DOHH2 (cell line): ENCODE results near the gene RNF145.

Experiments
- H3F3A ChIP-seq: fragments of 200-600 bp; sonication (generic), shearing (Covaris generic); 2 replicates; pipeline ENCODE4 v1.6.0; 2016; ENCODE audit warnings: antibody characterized with exemption, mild to moderate bottlenecking; ENCODE audit not compliant: control insufficient read depth, insufficient read depth
- H3K27ac ChIP-seq: fragments of 200-600 bp; sonication (generic); 2 replicates; pipeline ENCODE4 v1.5.1; 2014; ENCODE audit warnings: low read depth, mild to moderate bottlenecking, low read length, moderate library complexity
- H3K27me3 ChIP-seq: fragments of 200-600 bp; sonication (generic); 2 replicates; pipeline ENCODE4 v1.6.1; 2014; ENCODE audit warnings: mild to moderate bottlenecking, low read length, mixed read lengths; ENCODE audit not compliant: control insufficient read depth
- H3K36me3 ChIP-seq: fragments of 200-600 bp; sonication (generic); 2 replicates; pipeline ENCODE4 v1.6.1; 2014; ENCODE audit warnings: mild to moderate bottlenecking, low read length, moderate library complexity, mixed read lengths; ENCODE audit not compliant: control insufficient read depth
- H3K4me1 ChIP-seq: fragments of 200-600 bp; sonication (generic); 2 replicates; pipeline ENCODE4 v1.6.1; 2014; ENCODE audit warnings: mild to moderate bottlenecking, low read length, mixed read lengths; ENCODE audit not compliant: control insufficient read depth
- H3K4me2 ChIP-seq: fragments of 200-600 bp; sonication (generic); 2 replicates; pipeline ENCODE4 v1.6.0; 2014; ENCODE audit warnings: mild to moderate bottlenecking, low read length, moderate library complexity
- H3K4me3 ChIP-seq: fragments of 200-600 bp; sonication (generic); 2 replicates; pipeline ENCODE4 v1.5.1; 2014; ENCODE audit warnings: mild to moderate bottlenecking, low read length, mixed read lengths
- H3K79me2 ChIP-seq: fragments of 200-600 bp; sonication (generic); 2 replicates; pipeline ENCODE4 v1.6.1; 2014; ENCODE audit warnings: mild to moderate bottlenecking, low read length, mixed read lengths; ENCODE audit not compliant: control insufficient read depth
- H3K9me2 ChIP-seq: fragments of 200-600 bp; sonication (generic); replicated peaks from 2 replicates; pipeline ENCODE4 v1.6.1; 2014; ENCODE audit warnings: mild to moderate bottlenecking, low read length, mixed read lengths; ENCODE audit not compliant: control insufficient read depth
- H3K9me3 ChIP-seq: fragments of 200-600 bp; sonication (generic); 2 replicates; pipeline ENCODE4 v1.6.1; 2014; ENCODE audit warnings: antibody characterized with exemption, low read length, mixed read lengths; ENCODE audit not compliant: control insufficient read depth, insufficient read depth
- H4K20me1 ChIP-seq: fragments of 200-600 bp; sonication (generic); 2 replicates; pipeline ENCODE4 v1.6.0; 2014; ENCODE audit warnings: low read depth, mild to moderate bottlenecking, antibody characterized with exemption, low read length, moderate library complexity; ENCODE audit not compliant: control insufficient read depth, insufficient read depth
- CTCF ChIP-seq: fragments of 200-600 bp; sonication (generic); IDR thresholded peaks from one replicate; pipeline ENCODE4 v1.5.1; 2014; ENCODE audit warnings: antibody characterized with exemption, mild to moderate bottlenecking, low read depth, low read length; ENCODE audit not compliant: poor library complexity, severe bottlenecking
- EZH2phosphoT487 ChIP-seq: fragments of 200-600 bp; sonication (generic); IDR thresholded peaks from 2 replicates; pipeline ENCODE4 v1.6.1; 2017; ENCODE audit warnings: borderline replicate concordance, mild to moderate bottlenecking, antibody characterized with exemption, low read length, moderate library complexity, mixed read lengths

Gene RNF145

DNA sequence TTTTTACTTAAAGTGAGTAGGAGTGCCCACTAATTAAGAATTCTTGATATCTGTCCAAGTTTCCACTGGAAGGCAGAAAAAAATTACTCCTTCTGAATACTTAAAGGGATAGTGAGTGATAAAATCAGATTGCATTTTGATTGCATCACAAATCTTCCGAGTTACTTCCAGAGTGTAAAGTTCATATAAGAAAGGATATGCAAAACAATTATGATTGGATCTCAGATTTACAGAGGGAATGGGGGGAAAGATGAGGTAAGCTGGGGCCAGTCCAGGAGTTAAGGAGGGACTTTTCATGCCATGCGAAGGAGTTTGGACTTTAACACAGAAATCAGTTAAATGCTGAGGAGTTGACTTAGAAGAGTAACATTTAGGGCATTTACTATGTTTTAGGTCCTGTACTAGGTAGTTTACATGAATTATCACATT is 9.3 kb upstream of the RNF145 start:
- TF ChIP-seq EZH2phosphoT487 = no peak
- no peak for TF ChIP-seq CTCF
- Histone ChIP-seq H3K79me2 (no peaks in the 10 kb centered on the region), H4K20me1 (no peaks in the 10 kb centered on the region), H3F3A (no peaks in the 10 kb centered on the region), H3K27me3 (no peaks in the 10 kb centered on the region), H3K9me3 (no peaks in the 10 kb centered on the region), H3K4me1 (no peaks in the 10 kb centered on the region), H3K36me3 (no peaks in the 10 kb centered on the region), H3K27ac (no peak overlapping the region), H3K9me2 (no peaks in the 10 kb centered on the region), H3K4me2 (no peak overlapping the region), H3K4me3 (no peak overlapping the region)

- Histone ChIP-seq H3K36me3 (no peaks in the 10 kb centered on the region), H3K27me3 (no peaks in the 10 kb centered on the region), H3K4me2 (no peak overlapping the region), H3K4me3 (no peak overlapping the region), H3F3A (no peaks in the 10 kb centered on the region), H3K79me2 (no peaks in the 10 kb centered on the region), H4K20me1 (no peaks in the 10 kb centered on the region), H3K9me2 (no peaks in the 10 kb centered on the region), H3K9me3 (no peaks in the 10 kb centered on the region), H3K4me1 (no peaks in the 10 kb centered on the region), H3K27ac (no peak overlapping the region)
- no peak for TF ChIP-seq EZH2phosphoT487
- no peak for TF ChIP-seq CTCF
Observed at GRCh38 chr5:159217236-159217635, 7.9 kb upstream of the RNF145 start.

DNA sequence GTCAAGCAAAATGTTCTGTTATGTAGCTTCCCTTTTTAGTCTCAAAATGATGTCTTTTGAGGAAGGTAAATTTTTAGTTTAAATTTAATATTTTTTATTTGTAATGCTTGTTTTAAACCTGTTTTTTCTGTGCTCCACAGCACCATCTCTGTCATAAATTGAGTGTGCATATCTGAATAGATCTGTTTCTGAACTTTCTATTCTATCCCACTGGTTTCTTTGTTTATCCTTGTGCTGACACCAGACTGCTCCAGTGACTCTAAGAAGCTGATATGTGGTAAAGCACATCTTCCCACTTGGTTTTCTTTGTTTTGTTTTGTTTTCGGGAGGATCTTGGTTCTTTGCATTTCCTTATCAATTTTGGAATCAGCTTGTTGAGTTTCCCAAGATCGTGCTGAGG is 7.1 kb upstream of the RNF145 start:
- Histone ChIP-seq H4K20me1 (no peaks in the 10 kb centered on the region), H3K36me3 (no peaks in the 10 kb centered on the region), H3K9me3 (no peaks in the 10 kb centered on the region), H3K4me2 (no peak overlapping the region), H3K4me1 (peaks cover 7% of the 10 kb centered on the region), H3F3A (no peaks in the 10 kb centered on the region), H3K4me3 (no peak overlapping the region), H3K9me2 (no peaks in the 10 kb centered on the region), H3K27ac (no peak overlapping the region), H3K79me2 (no peaks in the 10 kb centered on the region), H3K27me3 (no peaks in the 10 kb centered on the region)
- TF ChIP-seq EZH2phosphoT487 (no peak), CTCF (no peak)

- Histone ChIP-seq H3K4me1 (peaks cover 11% of the 10 kb centered on the region), H3K9me2 (no peaks in the 10 kb centered on the region), H3K4me3 (no peak overlapping the region), H4K20me1 (no peaks in the 10 kb centered on the region), H3K9me3 (no peaks in the 10 kb centered on the region), H3F3A (no peaks in the 10 kb centered on the region), H3K36me3 (no peaks in the 10 kb centered on the region), H3K4me2 (no peak overlapping the region), H3K27ac (no peak overlapping the region), H3K27me3 (no peaks in the 10 kb centered on the region), H3K79me2 (no peaks in the 10 kb centered on the region)
- TF ChIP-seq CTCF (no peak), EZH2phosphoT487 (no peak)
Observed at GRCh38 chr5:159215886-159216285, 6.5 kb upstream of the RNF145 start.
